Right cardiac atrium (tissue), 5 donors: ENCODE measurements around the gene SDC3. TPM values are rescaled to one million over a fixed set of nuclear protein-coding genes. Genes with fewer than 3 reads are reported as not detected.

Experiments used
- ATAC-seq, 2 donors: fragments of 200-7000 bp; cut with Tn5 transposase; one replicate each; pipeline versions ENCODE4 v1.8.0 to v1.9.1; 2020; ENCODE audit warnings: moderate library complexity in 2 of 2, mild to moderate bottlenecking in 1 of 2
- DNase-seq, 3 donors: peaks; one replicate each; pipeline ENCODE4 v3.0.0-alpha.2; 2020
- H3K27ac ChIP-seq: one replicate; pipeline ENCODE4 v1.5.1; 2013; ENCODE audit warnings: mild to moderate bottlenecking, low read length, control low read depth, moderate library complexity
- H3K27me3 ChIP-seq: one replicate; pipeline ENCODE4 v1.6.1; 2013; ENCODE audit not compliant: control insufficient read depth, insufficient read depth
- H3K4me1 ChIP-seq: one replicate; pipeline ENCODE4 v1.6.1; 2013; ENCODE audit warnings: low read length; ENCODE audit not compliant: control insufficient read depth, insufficient read depth
- H3K4me3 ChIP-seq: one replicate; pipeline ENCODE4 v1.5.1; 2013; ENCODE audit warnings: low read length, control low read depth
- H3K9me3 ChIP-seq: one replicate; pipeline ENCODE4 v1.6.1; 2013; ENCODE audit warnings: low read length; ENCODE audit not compliant: control insufficient read depth
- WGBS: extraction: QIAGEN DNeasy Blood & Tissue Kit; methylation state at CpG from one replicate; pipeline ENCODE4 v1.1.7; 2013; 5-methylcytosine and 5-hydroxymethylcytosine counted together
- intact Hi-C, 4 donors: fragments of 100-400 bp; cut with DNase I; formaldehyde crosslinking; loops; one replicate each; pipeline versions ENCODE4 v1.11.0 to v1.14.0; 2022 to 2023
- polyA plus RNA-seq: library from polyadenylated mRNA; stranded (reverse); fragments of 200-250 nt; gene quantifications from one replicate; pipeline ENCODE4 v1.2.3, GENCODE V29; 2013
- total RNA-seq, 4 donors: library from RNA; stranded (reverse); fragmentation: NEBNext Ultra II Directional; extraction: Animal tissue kit (Norgen Biotek cat#: 25700); gene quantifications; one replicate each; pipeline ENCODE4 v1.2.1, GENCODE V29; 2021
- donor health status: healthy with polysubstance abuse.
- donor health status: DM: no; HTN: yes; CAD: no.
- donor health status: DM: no; HTN: no; CAD: no.
- donor health status: DM: no; HTN: yes; CAD: no; lungs with severe emphysema.
- donor health status: DM: yes; HTN: yes; CAD: no.

The SDC3 gene
- total and polyA plus RNA-seq, 5 donors, result 33.2 to 40.9 (median 38.7) TPM

GRCh38 chr1:30857964-30858363 is 50.6 kb downstream of the SDC3 start:
- no peak overlapping the region for H3K4me3 ChIP-seq
- no peak for ATAC-seq
- 93% methylated on average over 8 of the region's 8 CpGs for WGBS
- H3K4me1 ChIP-seq, result peaks cover 4% of the 10 kb centered on the region
- intact Hi-C loops, result no loop called here
- no peak for DNase-seq
- no peaks in the 10 kb centered on the region for H3K9me3 ChIP-seq
- H3K27me3 ChIP-seq, result no peaks in the 10 kb centered on the region
- H3K27ac ChIP-seq, result no peak overlapping the region

GRCh38 chr1:30857062-30857461 is 51.5 kb downstream of the SDC3 start:
- H3K27ac ChIP-seq, result no peak overlapping the region
- no peak for DNase-seq
- H3K27me3 ChIP-seq, result no peaks in the 10 kb centered on the region
- H3K9me3 ChIP-seq, result no peaks in the 10 kb centered on the region
- intact Hi-C loops, result no loop called here
- ATAC-seq, result no peak
- peaks cover 6% of the 10 kb centered on the region for H3K4me1 ChIP-seq
- no peak overlapping the region for H3K4me3 ChIP-seq

- H3K27me3 ChIP-seq, result no peaks in the 10 kb centered on the region
- no peak overlapping the region for H3K27ac ChIP-seq
- intact Hi-C loops, result no loop called here
- H3K9me3 ChIP-seq, result no peaks in the 10 kb centered on the region
- ATAC-seq (no peak), DNase-seq (no peak)
- 33% methylated on average over 14 of the region's 14 CpGs for WGBS
- peaks cover 6% of the 10 kb centered on the region for H3K4me1 ChIP-seq
- no peak overlapping the region for H3K4me3 ChIP-seq
These were observed 52.2 kb downstream of the SDC3 start for GRCh38 chr1:30856260-30856790.

- no peak overlapping the region for H3K4me3 ChIP-seq
- WGBS, result 70% methylated on average over 4 of the region's 4 CpGs
- ATAC-seq, result no peak
- H3K9me3 ChIP-seq, result no peaks in the 10 kb centered on the region
- intact Hi-C loops, result no loop called here
- H3K27ac ChIP-seq, result no peak overlapping the region
- H3K27me3 ChIP-seq, result no peaks in the 10 kb centered on the region
- DNase-seq, result no peak
- H3K4me1 ChIP-seq, result peaks cover 6% of the 10 kb centered on the region
These were observed 52.8 kb downstream of the SDC3 start for GRCh38 chr1:30855686-30856259.

GRCh38 chr1:30853350-30853749 is 55.2 kb downstream of the SDC3 start:
- no peaks in the 10 kb centered on the region for H3K27me3 ChIP-seq
- ATAC-seq (no peak), DNase-seq (no peak)
- 83% methylated on average over 4 of the region's 4 CpGs for WGBS
- no peaks in the 10 kb centered on the region for H3K9me3 ChIP-seq
- peaks cover 6% of the 10 kb centered on the region for H3K4me1 ChIP-seq
- intact Hi-C loops, result loop anchor here in 1 of 4 donors (5.0 kb wide), 1 partner anchor 51 kb away; no protein-coding TSS in a partner anchor
- H3K4me3 ChIP-seq, result no peak overlapping the region
- H3K27ac ChIP-seq, result no peak overlapping the region

GRCh38 chr1:30852026-30852425 is 56.5 kb downstream of the SDC3 start:
- intact Hi-C loops, result loop anchor here in 1 of 4 donors (5.0 kb wide), 1 partner anchor 50 kb away; no protein-coding TSS in a partner anchor
- ATAC-seq, result peak; percentile 69

GRCh38 chr1:30851286-30851685 is 57.3 kb downstream of the SDC3 start:
- Histone ChIP-seq H3K4me3 (no peak overlapping the region), H3K27ac (no peak overlapping the region), H3K27me3 (no peaks in the 10 kb centered on the region), H3K9me3 (no peaks in the 10 kb centered on the region), H3K4me1 (peaks cover 6% of the 10 kb centered on the region)
- WGBS, result 96% methylated on average over 1 of the region's 1 CpG
- intact Hi-C loops, result loop anchor here in 1 of 4 donors (5.0 kb wide), 1 partner anchor 49 kb away; no protein-coding TSS in a partner anchor
- ATAC-seq (no peak), DNase-seq (no peak)

More at GRCh38 chr1:30852026-30852425, 56.5 kb downstream of the SDC3 start:
- Histone ChIP-seq H3K4me1 (peaks cover 7% of the 10 kb centered on the region), H3K27me3 (no peaks in the 10 kb centered on the region), H3K4me3 (no peak overlapping the region), H3K27ac (peak overlapping the region; percentile 61), H3K9me3 (no peaks in the 10 kb centered on the region)
- peak; percentile 82 to 90 (median 87) for DNase-seq
- WGBS, result 43% methylated on average over 5 of the region's 5 CpGs

GRCh38 chr1:30850607-30851006 is 58.0 kb downstream of the SDC3 start:
- DNase-seq (no peak), ATAC-seq (no peak)
- Histone ChIP-seq H3K27me3 (no peaks in the 10 kb centered on the region), H3K27ac (no peak overlapping the region), H3K4me3 (no peak overlapping the region), H3K4me1 (peaks cover 5% of the 10 kb centered on the region), H3K9me3 (no peaks in the 10 kb centered on the region)
- 85% methylated on average over 2 of the region's 2 CpGs for WGBS
- intact Hi-C loops, result loop anchor here in 1 of 4 donors (5.0 kb wide), 1 partner anchor 48 kb away; no protein-coding TSS in a partner anchor

- intact Hi-C loops, result loop anchor here in 1 of 4 donors (5.0 kb wide), 1 partner anchor 54 kb away; no protein-coding TSS in a partner anchor
- Histone ChIP-seq H3K9me3 (no peaks in the 10 kb centered on the region), H3K27me3 (no peaks in the 10 kb centered on the region), H3K4me1 (peaks cover 5% of the 10 kb centered on the region), H3K27ac (peak overlapping the region; percentile 65), H3K4me3 (no peak overlapping the region)
- ATAC-seq (no peak), DNase-seq (no peak)
- 70% methylated on average over 5 of the region's 5 CpGs for WGBS
These were observed 60.4 kb downstream of the SDC3 start for GRCh38 chr1:30848130-30848529.

- peak overlapping the region; percentile 65 for H3K27ac ChIP-seq
- DNase-seq (peak; percentile 94 to 95 (median 94)), ATAC-seq (peak; percentile 89 to 95)
- H3K4me1 ChIP-seq, result peaks cover 5% of the 10 kb centered on the region
- intact Hi-C loops, result loop anchor here in 1 of 4 donors (5.0 kb wide), 1 partner anchor 55 kb away; no protein-coding TSS in a partner anchor
- 33% methylated on average over 17 of the region's 17 CpGs for WGBS
- no peaks in the 10 kb centered on the region for H3K27me3 ChIP-seq
- H3K9me3 ChIP-seq, result no peaks in the 10 kb centered on the region
- H3K4me3 ChIP-seq, result no peak overlapping the region
These were observed 61.1 kb downstream of the SDC3 start for GRCh38 chr1:30847358-30847972.

- Histone ChIP-seq H3K27me3 (no peaks in the 10 kb centered on the region), H3K9me3 (no peaks in the 10 kb centered on the region), H3K4me3 (no peak overlapping the region), H3K4me1 (peaks cover 3% of the 10 kb centered on the region), H3K27ac (peak overlapping the region; percentile 27)
- WGBS, result 86% methylated on average over 6 of the region's 6 CpGs
- no peak for ATAC-seq
- DNase-seq, result peak in 1 of 3 donors; percentile 48
- intact Hi-C loops, result loop anchor here in 1 of 4 donors (5.0 kb wide), 1 partner anchor 56 kb away; no protein-coding TSS in a partner anchor
These were observed 62.0 kb downstream of the SDC3 start for GRCh38 chr1:30846587-30846986.
